ENCODE data around the gene MLLT11. TPM values are rescaled to one million over a fixed set of nuclear protein-coding genes. Genes with fewer than 3 reads are reported as not detected.

The MLLT11 gene
- total RNA-seq, result under 1 TPM; 0.24 to 0.56 (median 0.40) TPM
- long read RNA-seq, result 0 reads

- ATAC-seq, result peak; percentile 30 to 46 (median 39)
- Histone ChIP-seq H3K27ac (peak within 1 kb of the TSS; percentile 73 to 93 (median 87)), H3K36me3 (peaks cover 0 to 8% (median 3%) of the 10 kb centered on the region in 4 donors), H3K4me3 (peak within 1 kb of the TSS; percentile 78 to 95 (median 92)), H3K9me3 (no peaks in the 10 kb centered on the region), H3K4me1 (peaks cover 0 to 23% (median 7%) of the 10 kb centered on the region in 4 donors), H3K27me3 (no peaks in the 10 kb centered on the region)
- TF ChIP-seq CTCF (IDR thresholded peaks at IDR 0.05) (no peak), POLR2A (IDR thresholded peaks at IDR 0.05) (no peak)
- intact Hi-C loops (cut with DNase I), result no loop called here
- peak in 1 of 3 donors; percentile 32 for DNase-seq
- 16% methylated on average over 15 of the region's 15 CpGs for WGBS (ENCODE audit: insufficient coverage, low coverage, low lambda C conversion rate, missing lambda C conversion rate)
Observed at GRCh38 chr1:151060007-151060656, at the start of gene MLLT11. MLLT11 (plus strand) TSS chr1:151060397; CDS start chr1:151067225, 6,828 bp downstream.

- ATAC-seq (no peak), DNase-seq (no peak)
- H3K9me3 ChIP-seq, result no peaks in the 10 kb centered on the region
- 52% methylated on average over 4 of the region's 4 CpGs for WGBS (ENCODE audit: insufficient coverage, low coverage, low lambda C conversion rate, missing lambda C conversion rate)
- H3K4me1 ChIP-seq, result peaks cover 0 to 65% (median 27%) of the 10 kb centered on the region in 4 donors
- no peaks in the 10 kb centered on the region for H3K27me3 ChIP-seq
- no peaks in the 10 kb centered on the region for H3K36me3 ChIP-seq
- peak overlapping the region in 1 of 3 donors; percentile 77 for H3K27ac ChIP-seq
- TF ChIP-seq POLR2A (IDR thresholded peaks at IDR 0.05) (no peak), CTCF (IDR thresholded peaks at IDR 0.05) (no peak)
- intact Hi-C loops (cut with DNase I), result no loop called here
- no peak overlapping the region for H3K4me3 ChIP-seq
Observed at GRCh38 chr1:151011154-151011850, 48.9 kb upstream of the MLLT11 start.

GRCh38 chr1:151012684-151013471 is 47.3 kb upstream of the MLLT11 start:
- peak; percentile 58 to 79 (median 74) for ATAC-seq
- intact Hi-C loops (cut with DNase I), result no loop called here

More at GRCh38 chr1:151012684-151013471, 47.3 kb upstream of the MLLT11 start:
- H3K36me3 ChIP-seq, result peaks cover 0 to 9% (median 1%) of the 10 kb centered on the region in 4 donors
- no peaks in the 10 kb centered on the region for H3K9me3 ChIP-seq
- H3K27me3 ChIP-seq, result no peaks in the 10 kb centered on the region
- H3K4me3 ChIP-seq, result peak overlapping the region in 2 of 3 donors; percentile 10 to 31
- H3K4me1 ChIP-seq, result peaks cover 0 to 54% (median 22%) of the 10 kb centered on the region in 4 donors
- peak overlapping the region; percentile 77 to 80 (median 77) for H3K27ac ChIP-seq
- DNase-seq, result peak; percentile 51 to 83 (median 73)
- WGBS (ENCODE audit: insufficient coverage, low coverage, low lambda C conversion rate, missing lambda C conversion rate), result 33% methylated on average over 9 of the region's 14 CpGs
- no peak for TF ChIP-seq POLR2A (IDR thresholded peaks at IDR 0.05)
- TF ChIP-seq CTCF (IDR thresholded peaks at IDR 0.05), result no peak

Data from right lobe of liver (tissue), 6 donors.